PC-3 (cell line): ENCODE results near the gene REST. TPM values are rescaled to one million over a fixed set of nuclear protein-coding genes. Genes with fewer than 3 reads are reported as not detected.
A peak's percentile ranks its signal among the peaks of the same experiment; 100 is the strongest.

ENCODE experiments used
- ATAC-seq: fragments of 200-7000 bp; cut with Tn5 transposase; 2 replicates; pipeline ENCODE4 v1.9.1; 2020; ENCODE audit warnings: mild to moderate bottlenecking, moderate library complexity
- BruUV-seq: library from RNA; stranded (reverse); fragments of 400-500 nt; replicated peaks from 2 replicates; lab custom pipeline; 2021; lab: Mats Ljungman, UMichigan
- CTCF ChIA-PET: fragments of 300-600 bp; sonication (Branson Sonifier 250); formaldehyde crosslinking; loops from one replicate; lab custom pipeline; 2022; ENCODE audit warnings: antibody characterized with exemption; lab: Charles Lee
- POLR2A ChIA-PET: fragments of 300-600 bp; sonication (Branson Sonifier 250); formaldehyde crosslinking; loops from one replicate; lab custom pipeline; 2022; ENCODE audit warnings: antibody characterized with exemption; ENCODE audit not compliant: unreplicated experiment; lab: Charles Lee
- DNase-seq: peaks from one replicate; pipeline ENCODE4 v3.0.0-alpha.2; 2015
- H2AFZ ChIP-seq: fragments of 300-600 bp; sonication (generic); 2 replicates; pipeline ENCODE4 v1.6.0; 2016; ENCODE audit warnings: antibody characterized with exemption, low read length
- H3F3A ChIP-seq: fragments of 300-600 bp; sonication (generic); one replicate; pipeline ENCODE4 v1.6.0; 2017; ENCODE audit warnings: antibody characterized with exemption, low read length, control low read depth, mild to moderate bottlenecking; ENCODE audit not compliant: unreplicated experiment
- H3K27ac ChIP-seq: fragments of 300-600 bp; sonication (generic); 2 replicates; pipeline ENCODE4 v1.5.1; 2016; ENCODE audit warnings: mild to moderate bottlenecking, low read length
- H3K27me3 ChIP-seq: fragments of 300-600 bp; sonication (generic); 2 replicates; pipeline ENCODE4 v1.6.1; 2016; ENCODE audit warnings: low read length, mixed read lengths
- H3K36me3 ChIP-seq: fragments of 300-600 bp; sonication (generic); 2 replicates; pipeline ENCODE4 v1.6.1; 2016; ENCODE audit warnings: low read depth, mixed run types, low read length, mixed read lengths
- H3K4me1 ChIP-seq: fragments of 300-600 bp; sonication (generic); 2 replicates; pipeline ENCODE4 v1.5.1; 2016; ENCODE audit warnings: low read length; ENCODE audit not compliant: insufficient read depth
- H3K4me2 ChIP-seq: fragments of 300-600 bp; sonication (generic); 2 replicates; pipeline ENCODE4 v1.6.0; 2016; ENCODE audit warnings: low read length
- H3K4me3 ChIP-seq: fragments of 300-600 bp; sonication (generic); 2 replicates; pipeline ENCODE4 v1.5.1; 2016; ENCODE audit warnings: mild to moderate bottlenecking, low read length, mixed read lengths
- H3K79me2 ChIP-seq: fragments of 300-600 bp; sonication (generic); 2 replicates; pipeline ENCODE4 v1.6.1; 2017; ENCODE audit warnings: low read length, mixed read lengths
- H3K9ac ChIP-seq: fragments of 300-600 bp; sonication (generic); 2 replicates; pipeline ENCODE4 v1.6.0; 2016; ENCODE audit warnings: mild to moderate bottlenecking, low read length
- H3K9me2 ChIP-seq: fragments of 300-600 bp; sonication (generic); replicated peaks from 2 replicates; pipeline ENCODE4 v1.6.1; 2016; ENCODE audit warnings: mixed run types, low read length, mixed read lengths
- H3K9me3 ChIP-seq: fragments of 300-600 bp; sonication (generic); 2 replicates; pipeline ENCODE4 v1.6.1; 2016; ENCODE audit warnings: low read length, mixed read lengths
- H4K20me1 ChIP-seq: fragments of 300-600 bp; sonication (generic); 2 replicates; pipeline ENCODE4 v1.6.1; 2016; ENCODE audit warnings: low read length, mixed read lengths
- CTCF ChIP-seq: fragments of 300-600 bp; sonication (generic); conservative IDR thresholded peaks from 2 replicates; pipeline ENCODE4 v1.5.1; 2017; ENCODE audit warnings: antibody characterized with exemption, low read depth, mild to moderate bottlenecking, low read length
- EZH2 ChIP-seq: fragments of 300-600 bp; sonication (generic); IDR thresholded peaks from one replicate; pipeline ENCODE4 v1.6.1; 2017; ENCODE audit warnings: antibody characterized with exemption, mild to moderate bottlenecking, low read length; ENCODE audit not compliant: unreplicated experiment
- EZH2phosphoT487 ChIP-seq: fragments of 300-600 bp; sonication (generic); IDR thresholded peaks from 2 replicates; pipeline ENCODE4 v1.6.1; 2018; ENCODE audit warnings: mild to moderate bottlenecking, antibody characterized with exemption, low read length, borderline replicate concordance
- intact Hi-C: fragments of 100-400 bp; cut with micrococcal nuclease; formaldehyde crosslinking; loops from 2 replicates; pipeline ENCODE4 v1.9.0; 2023
- total RNA-seq: library from RNA; depleted of rRNA; stranded (reverse); fragments of >200 nt; gene quantifications from 2 replicates; pipeline ENCODE4 v1.2.3, GENCODE V29; 2014

Gene REST
- total RNA-seq, 1 experiment from 2014 or later, result 22.4 TPM

GRCh38 chr4:56978750-56979303, 71.1 kb downstream of the REST start, which contains the start of gene POLR2B:
Gene POLR2B (plus strand): TSS chr4:56978896. CDS start chr4:56978986, 90 bp downstream.
- POLR2A ChIA-PET, result interaction anchor here (0.6 kb wide), 1 partner anchor 20 kb away, joined by 3 read pairs; no protein-coding TSS in a partner anchor
- peak; percentile 56 for ATAC-seq
- Histone ChIP-seq H3K27ac (peak within 1 kb of the TSS; percentile 79), H2AFZ (peak within 1 kb of the TSS; percentile 91), H3K9me3 (0 out of 2 replicates have a peak, but pooled peaks cover under 1% of the 10 kb centered on the region), H3F3A (no peaks in the 10 kb centered on the region), H3K4me1 (peaks cover 31% of the 10 kb centered on the region), H3K27me3 (no peaks in the 10 kb centered on the region), H4K20me1 (peaks cover 45% of the 10 kb centered on the region), H3K9me2 (no peaks in the 10 kb centered on the region), H3K9ac (peak within 1 kb of the TSS; percentile 97), H3K4me3 (peak within 1 kb of the TSS; percentile 98), H3K79me2 (peaks cover 90% of the 10 kb centered on the region), H3K4me2 (peak within 1 kb of the TSS; percentile 97), H3K36me3 (peaks cover 17% of the 10 kb centered on the region)
- CTCF ChIA-PET, result interaction anchor here (0.6 kb wide), 1 partner anchor 41 kb away, joined by 6 read pairs; no protein-coding TSS in a partner anchor
- TSS peak; percentile 80 for BruUV-seq
- intact Hi-C loops, result loop anchor here (5.0 kb wide), 1 partner anchor 542 kb away; the partner anchor contains the start of genes PAICS and PPAT
- no peak for TF ChIP-seq EZH2phosphoT487
- no peak for TF ChIP-seq CTCF
- TF ChIP-seq EZH2, result no peak
- peak; percentile 98 for DNase-seq

- ChIA-PET CTCF (no interaction called here), POLR2A (interaction anchor here (0.6 kb wide), 1 partner anchor 52 kb away, joined by 6 read pairs; no protein-coding TSS in a partner anchor)
- peak overlapping the region; percentile 98 for H3K4me3 ChIP-seq
- peak overlapping the region; percentile 97 for H3K9ac ChIP-seq
- ATAC-seq, result no peak
- H3K4me1 ChIP-seq, result peaks cover 30% of the 10 kb centered on the region
- peaks cover 11% of the 10 kb centered on the region; the same call in 1 of the 2 replicates for H3K36me3 ChIP-seq
- no peaks in the 10 kb centered on the region for H3K27me3 ChIP-seq
- peaks cover 49% of the 10 kb centered on the region for H4K20me1 ChIP-seq
- H3K9me2 ChIP-seq, result no peaks in the 10 kb centered on the region
- intact Hi-C loops, result loop anchor here (5.0 kb wide), 1 partner anchor 542 kb away; the partner anchor contains the start of genes PAICS and PPAT
- H3K79me2 ChIP-seq, result peaks cover 90% of the 10 kb centered on the region
- peak overlapping the region; percentile 79; the same call in 1 of the 2 replicates for H3K27ac ChIP-seq
- H2AFZ ChIP-seq, result peak overlapping the region; percentile 91; the same call in 1 of the 2 replicates
- H3F3A ChIP-seq, result no peaks in the 10 kb centered on the region
- peak; percentile 33 for DNase-seq
- peak overlapping the region; percentile 97 for H3K4me2 ChIP-seq
- BruUV-seq, result no TSS peak
- TF ChIP-seq EZH2 (no peak), EZH2phosphoT487 (no peak), CTCF (no peak)
- no peaks in the 10 kb centered on the region for H3K9me3 ChIP-seq
Observed at GRCh38 chr4:56979421-56980072, 71.8 kb downstream of the REST start.
